Measurements from ENCODE around the gene CCNL2. TPM values are rescaled to one million over a fixed set of nuclear protein-coding genes. Genes with fewer than 3 reads are reported as not detected.
A peak's percentile ranks its signal among the peaks of the same experiment; 100 is the strongest.

Gene CCNL2
- total and polyA plus RNA-seq, 2 experiments from 2014 or later, result 150 to 199 TPM

DNA sequence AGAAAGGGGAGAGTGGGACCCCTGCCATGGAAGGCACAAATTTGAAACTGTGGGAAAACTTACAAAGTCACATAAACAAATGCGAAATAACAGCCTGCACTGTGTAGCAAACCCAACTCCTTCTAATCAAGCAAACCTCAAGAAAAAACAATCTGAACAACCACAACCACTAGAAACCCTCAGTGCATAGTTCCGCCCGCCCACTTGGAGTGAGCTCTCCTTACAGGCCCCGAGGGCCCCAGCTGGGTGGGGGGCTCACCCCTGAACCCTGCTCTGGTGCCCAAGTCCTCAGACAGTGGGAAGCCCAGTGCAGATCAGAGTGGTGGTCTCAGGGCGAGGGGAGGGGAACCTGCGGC lies 39.8 kb downstream of the CCNL2 start:
- in situ Hi-C loops (cut with MboI), result no loop called here
- H3F3A ChIP-seq (ENCODE audit: insufficient read depth), result peaks cover 28% of the 10 kb centered on the region
- H3K4me2 ChIP-seq (ENCODE audit: unreplicated experiment), result peak overlapping the region; percentile 80
- H3K27ac ChIP-seq, result peak overlapping the region; percentile 99
- TF ChIP-seq EZH2phosphoT487 (IDR thresholded peaks at IDR 0.05; ENCODE audit: insufficient read depth, low read depth) (no peak), EZH2 (IDR thresholded peaks at IDR 0.05; ENCODE audit: insufficient read depth, poor library complexity, severe bottlenecking) (no peak)
- H3K36me3 ChIP-seq (ENCODE audit: low read depth), result peaks cover 1% of the 10 kb centered on the region; the same call in 1 of the 2 replicates
- peak; percentile 87 for DNase-seq
- no peaks in the 10 kb centered on the region for H3K9me3 ChIP-seq (ENCODE audit: low read depth)
- H2AFZ ChIP-seq, result no peak overlapping the region
- peak overlapping the region; percentile 96 for H3K9ac ChIP-seq
- peaks cover 50% of the 10 kb centered on the region for H3K79me2 ChIP-seq (ENCODE audit: insufficient read depth)
- H3K27me3 ChIP-seq (replicated peaks; ENCODE audit: insufficient read depth), result no peaks in the 10 kb centered on the region
- peaks cover 36% of the 10 kb centered on the region for H3K4me1 ChIP-seq (ENCODE audit: insufficient read depth)
- 4% methylated on average over 6 of the region's 6 CpGs for WGBS, 2 experiments (ENCODE audit: low coverage in 1 of 2, low lambda C conversion rate in 2 of 2, missing lambda C conversion rate in 2 of 2)
- H4K20me1 ChIP-seq (ENCODE audit: insufficient read depth), result no peaks in the 10 kb centered on the region
- H3K4me3 ChIP-seq, result peak overlapping the region; percentile 94
- no peaks in the 10 kb centered on the region for H3K9me2 ChIP-seq (ENCODE audit: insufficient read depth)

DNA sequence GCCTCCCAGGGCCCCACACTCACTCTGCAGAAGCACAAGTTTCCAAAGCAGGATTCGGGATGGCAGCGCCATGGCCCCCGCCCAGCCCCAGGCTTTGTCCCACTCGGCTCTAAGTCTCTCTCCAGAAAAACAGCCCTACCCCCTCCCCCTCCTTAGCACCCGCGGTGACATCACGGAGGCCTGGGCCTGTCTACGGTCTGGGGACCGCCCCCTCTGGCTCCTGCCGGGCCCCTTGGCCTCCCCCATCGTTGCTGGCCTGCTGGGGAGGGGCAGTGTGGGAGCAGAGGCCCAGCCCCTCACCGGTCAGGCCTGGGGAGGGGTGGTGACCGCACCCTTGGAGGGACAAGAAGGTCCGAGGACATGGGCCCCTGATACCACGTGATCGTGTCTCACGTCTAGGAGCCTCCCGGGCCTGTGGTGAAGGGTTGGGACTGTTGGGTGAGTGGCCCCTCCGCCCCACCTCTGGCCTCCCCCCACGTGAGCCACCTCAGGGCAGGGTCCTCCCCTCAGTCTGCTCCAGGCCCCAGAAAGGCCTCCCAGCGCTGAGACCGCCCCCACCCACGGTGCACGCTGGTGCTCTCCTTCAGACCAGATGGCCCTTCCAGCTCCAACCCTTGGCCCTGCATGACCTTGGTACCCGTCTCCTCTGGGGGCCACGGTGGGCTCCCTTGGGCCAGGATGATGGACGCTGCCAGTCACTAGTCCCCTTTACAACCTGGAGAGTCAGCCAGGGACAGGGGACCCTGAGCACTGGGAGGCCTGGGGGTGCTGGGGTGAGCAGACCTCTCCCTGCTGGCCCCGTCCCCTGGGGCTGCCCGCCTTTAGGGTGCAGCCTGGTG lies 40.5 kb downstream of the CCNL2 start, which contains the start of gene MXRA8:
MXRA8 (minus strand) TSS at position 123 of the 839 bp plus-strand sequence; CDS start at position 72, 51 bp downstream.
- Histone ChIP-seq H3F3A (ENCODE audit: insufficient read depth) (peaks cover 34% of the 10 kb centered on the region), H3K79me2 (ENCODE audit: insufficient read depth) (peaks cover 57% of the 10 kb centered on the region), H3K4me1 (ENCODE audit: insufficient read depth) (peaks cover 36% of the 10 kb centered on the region), H4K20me1 (ENCODE audit: insufficient read depth) (no peaks in the 10 kb centered on the region; the same call in 1 of the 2 replicates), H3K36me3 (ENCODE audit: low read depth) (peaks cover 6% of the 10 kb centered on the region; the same call in 1 of the 2 replicates), H3K4me2 (ENCODE audit: unreplicated experiment) (peak within 1 kb of the TSS; percentile 80), H3K9me2 (ENCODE audit: insufficient read depth) (no peaks in the 10 kb centered on the region), H2AFZ (no peak within 1 kb of the TSS), H3K9ac (peak within 1 kb of the TSS; percentile 96), H3K9me3 (ENCODE audit: low read depth) (no peaks in the 10 kb centered on the region), H3K4me3 (peak within 1 kb of the TSS; percentile 94), H3K27ac (peak within 1 kb of the TSS; percentile 99), H3K27me3 (replicated peaks; ENCODE audit: insufficient read depth) (no peaks in the 10 kb centered on the region)
- WGBS, 2 experiments (ENCODE audit: low coverage in 1 of 2, low lambda C conversion rate in 2 of 2, missing lambda C conversion rate in 2 of 2), result 2 to 4% methylated on average over 21 to 23 of the region's 29 CpGs
- peak; percentile 94 for DNase-seq
- in situ Hi-C loops (cut with MboI), result no loop called here
- TF ChIP-seq EZH2 (IDR thresholded peaks at IDR 0.05; ENCODE audit: insufficient read depth, poor library complexity, severe bottlenecking) (no peak), EZH2phosphoT487 (IDR thresholded peaks at IDR 0.05; ENCODE audit: insufficient read depth, low read depth) (no peak)

DNA sequence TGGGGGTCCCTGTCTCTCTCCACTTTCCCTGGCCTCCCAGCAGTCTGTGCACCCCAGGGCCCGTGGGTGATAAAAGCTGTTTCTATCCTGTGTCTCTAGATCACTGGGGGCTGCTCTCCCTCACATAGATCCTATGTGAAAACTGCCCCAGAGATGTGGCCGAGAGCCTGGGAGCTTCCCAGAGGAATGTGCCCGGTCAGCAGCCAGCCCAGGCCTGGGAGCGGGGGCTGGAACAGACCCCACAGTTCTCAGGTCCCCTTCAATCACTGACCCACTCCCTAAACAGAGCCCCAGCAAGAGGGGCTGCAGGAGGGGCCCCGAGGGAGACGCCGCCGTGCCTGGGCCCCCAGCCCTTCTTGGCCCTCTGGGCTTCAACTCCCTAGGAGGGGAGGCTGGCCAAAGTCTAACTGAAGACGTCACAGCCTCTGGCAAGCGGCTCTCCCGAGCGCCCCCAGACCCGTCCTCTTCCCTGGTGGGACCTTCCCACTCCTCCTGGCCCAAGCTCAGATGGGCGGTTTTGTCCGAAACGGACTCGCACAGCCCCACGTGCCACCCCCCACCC lies 41.2 kb downstream of the CCNL2 start:
- H3K27ac ChIP-seq, result peak overlapping the region; percentile 99
- H3F3A ChIP-seq (ENCODE audit: insufficient read depth), result peaks cover 41% of the 10 kb centered on the region
- 0% methylated on average over 17 of the region's 18 CpGs for WGBS, 2 experiments (ENCODE audit: low coverage in 1 of 2, low lambda C conversion rate in 2 of 2, missing lambda C conversion rate in 2 of 2)
- no peaks in the 10 kb centered on the region; the same call in 1 of the 2 replicates for H4K20me1 ChIP-seq (ENCODE audit: insufficient read depth)
- H3K4me3 ChIP-seq, result peak overlapping the region; percentile 94
- peak overlapping the region; percentile 80 for H3K4me2 ChIP-seq (ENCODE audit: unreplicated experiment)
- no peak for TF ChIP-seq EZH2phosphoT487 (IDR thresholded peaks at IDR 0.05; ENCODE audit: insufficient read depth, low read depth)
- TF ChIP-seq EZH2 (IDR thresholded peaks at IDR 0.05; ENCODE audit: insufficient read depth, poor library complexity, severe bottlenecking), result no peak
- H3K79me2 ChIP-seq (ENCODE audit: insufficient read depth), result peaks cover 64% of the 10 kb centered on the region
- peaks cover 6% of the 10 kb centered on the region; the same call in 1 of the 2 replicates for H3K36me3 ChIP-seq (ENCODE audit: low read depth)
- H3K4me1 ChIP-seq (ENCODE audit: insufficient read depth), result peaks cover 38% of the 10 kb centered on the region
- H3K9me3 ChIP-seq (ENCODE audit: low read depth), result no peaks in the 10 kb centered on the region
- peak; percentile 73 for DNase-seq
- no peaks in the 10 kb centered on the region for H3K9me2 ChIP-seq (ENCODE audit: insufficient read depth)
- no peaks in the 10 kb centered on the region for H3K27me3 ChIP-seq (replicated peaks; ENCODE audit: insufficient read depth)
- in situ Hi-C loops (cut with MboI), result no loop called here
- no peak overlapping the region for H2AFZ ChIP-seq
- H3K9ac ChIP-seq, result peak overlapping the region; percentile 96

GRCh38 chr1:1356796-1357401 lies 42.2 kb downstream of the CCNL2 start:
- peaks cover 74% of the 10 kb centered on the region for H3K79me2 ChIP-seq (ENCODE audit: insufficient read depth)
- no peaks in the 10 kb centered on the region for H3K9me3 ChIP-seq (ENCODE audit: low read depth)
- no peaks in the 10 kb centered on the region for H3K27me3 ChIP-seq (replicated peaks; ENCODE audit: insufficient read depth)
- peaks cover 47% of the 10 kb centered on the region for H3F3A ChIP-seq (ENCODE audit: insufficient read depth)
- in situ Hi-C loops (cut with MboI), result no loop called here
- peak overlapping the region; percentile 80 for H3K4me2 ChIP-seq (ENCODE audit: unreplicated experiment)
- WGBS, 2 experiments (ENCODE audit: low coverage in 1 of 2, low lambda C conversion rate in 2 of 2, missing lambda C conversion rate in 2 of 2), result 5 to 8% methylated on average over 17 to 26 of the region's 26 CpGs
- H3K4me3 ChIP-seq, result peak overlapping the region; percentile 94
- H3K9me2 ChIP-seq (ENCODE audit: insufficient read depth), result no peaks in the 10 kb centered on the region
- H3K4me1 ChIP-seq (ENCODE audit: insufficient read depth), result peaks cover 43% of the 10 kb centered on the region
- H4K20me1 ChIP-seq (ENCODE audit: insufficient read depth), result no peaks in the 10 kb centered on the region; the same call in 1 of the 2 replicates
- H3K27ac ChIP-seq, result peak overlapping the region; percentile 99
- H3K9ac ChIP-seq, result peak overlapping the region; percentile 96
- peaks cover 6% of the 10 kb centered on the region; the same call in 1 of the 2 replicates for H3K36me3 ChIP-seq (ENCODE audit: low read depth)
- DNase-seq, result peak; percentile 61
- TF ChIP-seq EZH2 (IDR thresholded peaks at IDR 0.05; ENCODE audit: insufficient read depth, poor library complexity, severe bottlenecking) (no peak), EZH2phosphoT487 (IDR thresholded peaks at IDR 0.05; ENCODE audit: insufficient read depth, low read depth) (no peak)
- no peak overlapping the region for H2AFZ ChIP-seq
